NCI-H82 (cell line): ENCODE data around the gene ZBP1.

Source experiments
- DNase-seq: peaks from one replicate; lab custom pipeline; 2025; lab: John Stamatoyannopoulos, UW

The ZBP1 gene

DNA sequence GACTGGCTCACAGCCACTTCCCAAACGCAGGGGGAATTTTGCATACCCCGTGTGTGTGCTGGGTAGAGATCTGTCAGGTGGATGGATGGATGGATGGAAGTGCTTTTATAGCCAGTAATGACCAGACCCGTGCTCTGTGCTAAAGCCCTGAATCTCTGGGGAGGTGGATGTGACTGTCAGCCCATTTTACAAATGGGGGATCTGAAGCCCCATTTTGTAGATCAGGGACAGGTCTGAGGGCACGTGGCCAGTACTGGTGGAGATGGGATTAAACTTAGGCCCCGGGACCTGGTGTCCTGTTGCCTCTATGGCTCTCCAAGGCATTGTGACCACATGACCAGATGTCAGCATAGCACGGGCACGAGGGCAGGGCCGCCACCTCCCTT lies 38.2 kb upstream of the ZBP1 start:
- DNase-seq, result no peak

DNA sequence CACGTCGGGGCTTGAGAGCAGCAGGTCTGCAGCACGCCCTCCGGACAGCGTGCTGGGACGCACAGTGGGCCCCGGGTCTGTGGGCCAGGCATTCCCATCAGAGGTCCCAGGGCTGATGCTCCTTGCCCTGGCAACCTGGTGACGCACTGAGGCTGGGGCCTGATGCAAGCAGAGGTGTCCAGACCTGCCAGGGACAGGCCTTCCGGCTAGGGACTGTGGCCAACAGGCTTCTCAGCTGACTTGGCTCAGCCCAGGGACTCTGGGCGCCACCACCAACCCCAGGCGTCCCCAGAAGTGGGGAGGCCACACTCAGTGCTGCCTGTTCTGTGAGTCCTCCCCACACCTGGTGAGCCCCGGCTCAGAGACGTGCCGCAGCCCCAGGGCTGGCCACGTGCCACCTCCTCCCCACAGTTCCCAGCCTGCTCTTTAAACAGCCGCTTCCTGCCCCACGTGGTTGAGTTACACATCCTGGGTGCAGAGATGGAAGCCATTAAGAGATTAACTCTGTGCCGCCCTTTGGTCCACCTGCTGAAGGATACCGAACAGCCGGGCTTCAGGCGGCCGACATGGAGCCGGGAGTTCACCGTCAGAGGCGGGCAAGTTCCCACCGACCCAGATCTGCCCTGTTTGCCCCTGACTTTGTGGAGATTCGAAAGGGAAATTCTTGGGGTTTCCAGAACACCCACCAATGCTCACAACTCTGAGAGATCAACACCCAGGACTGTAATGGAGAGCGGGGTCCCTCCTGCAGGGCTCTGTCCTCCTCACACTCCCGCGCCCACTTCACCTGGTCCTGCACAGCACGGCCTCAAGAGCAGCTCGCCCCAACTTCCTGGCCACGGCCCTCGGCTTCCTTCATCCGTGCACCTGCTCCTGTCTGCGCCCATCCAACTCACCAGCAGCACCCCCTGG lies 37.6 kb upstream of the ZBP1 start:
- peak; percentile 42 for DNase-seq

DNA sequence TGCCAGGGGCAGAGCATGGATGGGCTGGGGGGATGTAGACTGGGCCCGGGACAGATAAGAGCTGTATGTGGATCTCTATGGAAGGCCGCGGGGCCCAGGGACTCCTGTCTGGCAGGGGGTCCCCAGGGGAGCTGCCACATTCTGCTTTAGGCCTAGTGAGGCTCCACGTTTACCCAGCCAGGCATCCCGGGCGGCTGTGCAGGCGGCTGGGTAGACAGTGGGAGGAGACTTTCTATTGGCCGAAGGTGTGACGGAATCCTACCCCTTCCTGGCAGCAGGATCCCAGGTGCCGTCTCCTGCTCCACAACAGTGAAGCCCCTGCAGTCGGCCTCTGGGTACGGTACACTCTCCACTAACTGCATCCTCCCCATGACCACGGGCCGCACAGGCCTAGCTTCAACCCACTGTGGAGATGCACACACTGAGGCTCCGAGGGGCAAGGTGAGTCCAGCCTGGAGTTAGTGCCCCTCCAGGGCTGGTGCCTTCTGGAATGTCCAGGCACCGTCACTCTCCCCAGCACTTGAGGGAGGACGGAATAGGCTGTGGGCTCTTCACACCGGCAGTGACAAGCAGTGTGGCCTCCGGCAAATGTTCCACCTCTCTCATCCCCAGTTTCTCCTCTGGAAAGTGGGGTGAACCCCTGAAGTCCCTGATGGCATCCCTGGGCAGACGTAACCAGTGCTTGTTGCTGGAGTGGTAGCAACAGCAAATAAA lies 36.8 kb upstream of the ZBP1 start:
- DNase-seq, result no peak

DNA sequence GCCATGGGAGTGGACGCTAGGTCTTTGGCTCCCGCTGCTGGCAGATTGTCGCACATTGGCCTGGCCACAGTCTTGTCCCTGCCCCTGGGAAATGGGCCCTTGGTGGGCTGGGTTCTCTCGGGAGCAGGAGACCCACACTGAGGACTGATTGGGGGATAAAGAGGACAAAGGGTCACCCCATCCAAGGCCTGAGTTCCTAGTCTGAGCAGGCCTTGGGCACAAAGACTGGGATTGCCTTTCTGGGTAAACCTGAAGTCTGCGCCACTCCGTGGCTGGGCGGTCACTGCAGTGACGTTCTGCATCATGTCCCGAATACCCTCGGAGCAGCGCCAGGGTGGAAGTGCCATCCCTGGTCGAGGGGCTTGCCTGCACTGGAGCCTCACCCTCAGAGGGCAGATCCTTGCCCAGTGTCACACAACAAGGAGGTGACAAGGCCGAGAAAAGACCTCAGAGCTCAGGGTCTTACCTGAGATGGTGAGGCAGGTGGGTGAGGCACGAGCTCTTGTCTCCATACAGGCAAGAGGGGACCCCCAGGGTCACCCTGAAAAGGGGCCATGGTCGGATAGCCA lies 36.1 kb upstream of the ZBP1 start:
- no peak for DNase-seq

DNA sequence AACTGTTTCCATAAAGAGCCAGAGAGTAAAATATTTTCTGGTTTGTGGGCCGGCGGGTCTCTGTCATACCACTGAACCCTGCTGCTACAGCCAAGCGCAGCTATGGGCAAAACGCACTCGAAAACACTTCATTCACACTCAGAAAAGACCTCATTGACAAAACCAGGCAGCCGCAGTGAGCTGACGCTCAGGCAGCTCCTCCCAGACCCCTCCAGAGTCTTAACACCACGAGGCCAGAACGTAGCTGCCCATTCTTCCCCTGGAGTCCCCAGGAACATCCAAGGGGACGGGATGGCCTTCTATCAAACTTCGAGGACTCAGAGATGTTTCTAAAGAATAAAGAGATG lies 35.6 kb upstream of the ZBP1 start:
- no peak for DNase-seq

DNA sequence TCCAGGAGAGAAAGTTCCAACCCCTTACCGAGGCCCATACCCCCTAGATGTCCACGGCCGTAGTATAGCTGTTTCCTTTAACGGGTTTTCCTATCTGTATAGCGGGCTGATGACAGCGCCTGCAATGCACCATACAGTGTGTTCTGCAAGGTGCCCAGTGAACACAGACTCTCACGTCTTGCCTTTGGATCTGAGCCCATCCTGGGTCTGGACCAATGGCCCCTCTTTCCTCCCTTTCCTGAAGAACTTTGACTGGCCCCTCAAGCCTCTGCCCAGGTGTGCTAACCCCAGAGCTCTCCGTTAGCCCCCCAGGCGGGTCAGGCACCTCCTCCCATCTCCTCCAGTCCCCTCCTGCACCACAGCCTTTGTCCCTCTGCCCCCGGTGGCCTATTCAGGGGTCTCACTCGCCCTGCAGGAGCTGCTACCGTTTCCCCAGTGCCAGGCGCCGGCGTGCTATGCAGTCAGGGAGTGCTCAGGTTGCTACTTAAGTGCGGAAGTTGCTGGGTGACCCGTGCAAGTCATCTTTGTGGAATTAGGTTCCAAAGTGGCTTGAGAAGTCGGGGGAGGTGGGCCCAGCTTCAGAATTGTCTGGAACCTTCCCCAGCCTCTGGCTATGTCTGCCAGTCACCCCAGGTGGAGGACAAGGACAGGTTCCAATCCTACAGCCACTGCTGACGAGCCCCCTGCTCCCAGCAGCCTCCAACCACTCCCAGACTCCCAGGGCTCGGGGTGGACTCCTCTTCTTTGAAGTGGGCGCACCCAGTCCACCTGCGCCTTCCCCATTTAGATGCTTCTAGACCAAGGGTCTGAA lies 35.0 kb upstream of the ZBP1 start:
- peak; percentile 39 for DNase-seq

DNA sequence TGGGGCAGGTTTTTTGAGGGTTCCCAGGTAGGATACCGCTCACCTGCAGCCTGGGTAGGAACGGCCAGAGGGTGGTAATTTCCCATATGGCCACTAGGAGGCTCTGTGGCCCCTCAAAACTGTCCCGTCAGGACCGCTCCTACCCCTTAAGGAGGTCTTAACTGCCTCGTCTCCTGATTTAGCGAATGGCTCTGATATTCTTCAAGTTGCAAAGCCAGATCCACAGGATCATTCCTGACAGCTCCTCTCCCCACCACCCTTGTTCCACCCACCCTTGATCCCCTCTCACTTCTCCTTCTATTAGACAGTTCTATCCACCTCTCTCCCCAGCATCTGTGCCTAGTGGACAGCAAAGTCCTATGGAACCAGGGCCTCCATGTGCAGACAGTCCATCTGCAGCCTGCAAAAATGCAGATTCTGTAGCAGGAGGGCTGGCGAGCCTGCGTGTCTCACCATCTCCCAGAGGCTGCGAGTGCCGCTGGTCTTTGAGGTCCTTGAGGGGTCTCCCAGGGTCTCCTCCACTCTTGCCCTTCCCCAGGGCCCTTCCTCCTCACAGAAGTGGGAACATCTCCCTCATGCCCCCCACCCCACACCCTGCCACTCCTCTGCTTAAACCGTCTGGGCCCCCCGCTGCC lies 34.3 kb upstream of the ZBP1 start:
- DNase-seq, result peak; percentile 83

DNA sequence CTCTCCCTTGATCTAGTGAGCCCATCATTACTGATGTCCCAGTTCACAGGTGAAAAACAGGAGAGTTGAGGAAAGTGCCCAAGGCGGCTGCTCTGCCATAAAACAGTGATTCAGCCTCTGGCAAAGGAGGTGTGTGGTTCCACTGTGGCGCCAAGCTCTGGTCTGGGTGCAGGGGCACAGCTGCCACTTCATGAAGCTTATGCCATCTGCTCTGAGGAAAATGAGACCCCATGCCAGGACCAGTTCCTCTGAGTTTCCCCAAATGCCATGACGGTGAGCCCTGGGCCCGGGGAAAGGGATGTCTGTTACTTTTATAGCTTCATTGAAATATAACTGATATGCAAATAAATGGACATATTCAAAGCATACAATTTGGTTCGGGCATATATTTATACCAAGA lies 33.7 kb upstream of the ZBP1 start:
- DNase-seq, result no peak

DNA sequence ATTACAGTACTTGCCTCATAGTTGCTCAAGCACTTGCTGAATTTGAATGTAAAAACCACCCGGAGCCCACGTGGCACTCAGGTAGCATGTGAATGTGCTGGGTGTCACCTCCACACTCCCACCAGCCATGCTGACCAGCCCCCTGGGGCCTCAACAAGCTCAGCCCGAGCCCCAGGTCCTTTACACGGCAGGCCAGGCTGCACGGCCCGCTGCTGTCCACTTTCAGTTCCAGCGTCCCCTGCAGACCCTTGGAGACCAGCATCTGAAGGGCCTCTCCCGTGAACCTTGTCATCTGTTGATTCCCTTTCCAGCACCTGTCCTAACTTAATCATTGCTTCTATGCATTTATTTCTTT lies 33.3 kb upstream of the ZBP1 start:
- DNase-seq, result no peak

DNA sequence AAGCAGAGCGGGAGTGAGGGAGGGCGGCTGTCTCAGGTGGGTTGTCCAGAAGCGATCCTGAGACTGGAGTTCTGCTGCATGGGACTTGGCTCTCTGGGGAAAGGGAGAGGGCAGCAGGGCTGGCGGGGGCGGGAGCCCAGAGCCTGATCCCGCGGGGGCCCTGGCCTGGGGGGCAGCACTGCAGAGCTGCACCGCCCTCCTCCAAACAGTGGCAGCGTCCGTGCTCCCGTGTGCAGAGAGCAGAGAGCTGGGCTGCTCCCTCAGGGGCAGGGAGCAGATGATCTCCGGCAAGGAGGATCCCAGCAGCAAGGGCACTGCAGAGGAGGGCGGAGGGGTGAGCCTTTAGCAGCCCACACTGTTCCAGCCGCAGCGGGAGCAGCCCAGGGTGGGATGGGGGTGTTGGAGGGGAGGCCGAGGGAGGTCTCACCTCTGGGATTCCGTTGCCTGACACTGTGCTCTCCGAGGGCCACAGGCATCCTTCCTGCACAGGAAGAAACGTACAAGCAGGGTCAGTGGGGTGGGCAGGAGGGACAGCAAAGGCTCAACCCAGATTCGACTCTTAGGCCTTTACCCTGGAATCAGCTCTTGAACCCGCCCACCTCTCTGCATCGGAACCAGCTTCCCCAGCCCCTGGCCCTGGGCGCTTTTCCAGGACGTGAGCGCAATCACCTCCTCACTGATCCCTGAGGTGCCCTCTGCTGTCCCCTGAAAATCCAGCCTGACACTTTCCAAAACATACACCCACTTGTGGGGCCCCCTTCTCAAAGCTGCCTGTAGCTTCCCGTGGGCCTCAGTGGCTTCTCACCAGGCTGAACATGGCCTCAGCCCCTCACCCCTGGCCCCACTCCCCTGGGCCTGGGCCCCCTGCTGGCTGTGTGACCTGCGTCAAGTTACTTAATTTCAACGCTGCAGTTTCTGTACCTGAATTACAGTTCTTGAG lies 32.6 kb upstream of the ZBP1 start:
- no peak for DNase-seq

DNA sequence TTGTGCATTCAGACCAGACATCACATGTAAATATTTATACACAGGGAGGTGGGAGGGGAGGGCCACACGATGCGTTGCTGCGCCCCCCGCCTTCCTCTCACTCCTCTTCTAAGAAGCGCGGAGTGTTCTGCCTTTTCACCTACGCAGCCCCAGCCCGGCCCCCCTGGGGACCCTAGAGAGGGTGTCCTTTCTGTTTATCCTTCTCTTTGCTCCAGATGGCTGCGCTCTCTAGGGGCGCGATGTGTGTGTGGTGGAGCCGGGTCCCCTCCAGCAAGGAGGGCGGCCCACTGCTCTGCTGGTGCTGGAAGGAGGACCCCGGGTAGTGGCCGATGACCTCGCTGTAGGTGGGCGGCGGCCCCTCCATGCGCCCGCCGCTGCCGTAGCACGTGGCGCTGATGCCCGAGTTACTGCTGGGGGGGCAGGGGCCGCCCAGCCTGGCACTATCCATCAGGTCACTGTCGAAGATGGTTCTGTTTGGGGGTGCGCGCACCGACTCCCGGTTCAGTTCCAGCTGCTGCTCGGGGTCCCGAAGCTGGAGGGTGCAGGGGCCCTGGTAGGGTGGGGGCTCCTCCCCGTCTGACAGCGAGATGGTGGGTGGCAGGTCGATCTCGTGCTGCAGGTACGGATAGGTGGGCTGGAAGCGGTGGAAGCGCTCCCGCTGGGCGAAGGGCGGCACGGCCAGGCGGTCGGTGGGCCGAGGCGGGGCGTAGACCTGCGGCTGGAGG lies 31.8 kb upstream of the ZBP1 start:
- no peak for DNase-seq

DNA sequence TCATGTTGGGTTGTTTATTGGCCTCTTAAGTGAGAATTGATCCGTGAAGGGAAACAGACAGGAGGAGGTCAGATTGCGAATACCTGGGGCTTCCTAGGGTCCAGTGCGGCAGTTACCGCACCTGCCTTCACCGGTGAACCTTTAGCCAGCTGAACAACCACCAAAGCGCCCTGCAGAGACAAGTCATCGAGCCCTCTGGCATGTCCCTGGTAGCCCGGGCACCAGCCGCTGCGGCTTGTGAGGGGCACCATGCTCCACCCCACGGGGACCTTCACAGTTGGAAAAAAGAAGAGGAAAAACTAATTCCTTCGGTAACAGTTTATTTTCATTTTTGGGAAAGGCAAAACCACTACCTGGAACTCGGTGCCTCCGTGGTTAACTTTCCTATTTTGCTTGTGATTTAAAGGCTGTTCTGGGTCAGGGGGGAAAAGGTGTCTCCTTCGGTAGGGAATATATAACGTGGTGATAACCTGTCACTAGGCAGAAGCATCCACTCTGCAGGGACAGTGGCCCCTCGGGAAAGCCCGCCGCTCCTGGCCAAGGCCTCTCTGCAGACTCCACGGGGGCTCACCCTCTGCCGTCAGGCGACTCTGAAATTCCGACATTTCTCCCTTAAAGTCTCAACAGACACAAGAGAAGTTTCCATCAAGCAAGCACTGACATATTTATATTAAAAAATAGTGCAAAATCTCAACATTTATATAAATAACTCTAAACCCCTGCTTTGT lies 30.7 kb upstream of the ZBP1 start:
- DNase-seq, result no peak

DNA sequence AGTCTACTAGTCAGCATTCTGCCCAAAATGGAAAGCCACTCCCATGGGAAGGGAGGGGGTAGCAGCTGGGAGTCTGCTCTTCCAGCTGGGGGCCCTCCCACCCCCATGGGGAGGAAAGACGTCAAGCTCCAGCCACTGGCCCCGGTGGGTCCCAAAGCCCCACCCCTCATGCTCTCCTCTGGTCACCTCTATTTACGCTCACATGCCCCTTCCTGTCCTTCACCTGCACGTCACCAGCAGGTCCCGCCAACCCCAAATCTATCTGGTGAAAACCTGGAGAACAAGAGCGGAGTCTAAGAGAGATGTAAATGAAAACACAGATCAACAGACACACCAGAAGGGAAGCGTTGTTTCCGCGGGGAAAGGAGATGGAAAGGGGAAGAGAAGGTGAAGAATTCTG lies 30.0 kb upstream of the ZBP1 start:
- DNase-seq, result no peak

DNA sequence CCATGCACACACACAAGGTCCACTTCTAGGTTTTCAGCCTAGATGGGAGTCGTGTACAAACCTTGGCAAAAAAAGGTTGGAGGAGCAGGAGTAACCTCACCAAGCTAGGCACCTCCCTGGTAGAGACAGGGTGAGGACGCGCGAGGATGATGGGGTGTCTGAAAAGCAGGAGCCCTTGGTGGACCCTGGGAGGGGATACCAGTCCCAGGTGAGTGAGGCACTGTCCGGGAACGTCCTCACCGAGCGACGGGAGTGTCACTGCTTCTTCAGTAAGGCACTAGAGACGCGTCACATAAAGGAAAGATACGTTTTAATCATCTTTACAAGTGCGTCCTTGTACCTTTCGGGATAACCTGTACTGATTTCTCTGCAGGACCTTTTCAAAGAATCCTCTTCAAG lies 29.4 kb upstream of the ZBP1 start:
- DNase-seq, result no peak

DNA sequence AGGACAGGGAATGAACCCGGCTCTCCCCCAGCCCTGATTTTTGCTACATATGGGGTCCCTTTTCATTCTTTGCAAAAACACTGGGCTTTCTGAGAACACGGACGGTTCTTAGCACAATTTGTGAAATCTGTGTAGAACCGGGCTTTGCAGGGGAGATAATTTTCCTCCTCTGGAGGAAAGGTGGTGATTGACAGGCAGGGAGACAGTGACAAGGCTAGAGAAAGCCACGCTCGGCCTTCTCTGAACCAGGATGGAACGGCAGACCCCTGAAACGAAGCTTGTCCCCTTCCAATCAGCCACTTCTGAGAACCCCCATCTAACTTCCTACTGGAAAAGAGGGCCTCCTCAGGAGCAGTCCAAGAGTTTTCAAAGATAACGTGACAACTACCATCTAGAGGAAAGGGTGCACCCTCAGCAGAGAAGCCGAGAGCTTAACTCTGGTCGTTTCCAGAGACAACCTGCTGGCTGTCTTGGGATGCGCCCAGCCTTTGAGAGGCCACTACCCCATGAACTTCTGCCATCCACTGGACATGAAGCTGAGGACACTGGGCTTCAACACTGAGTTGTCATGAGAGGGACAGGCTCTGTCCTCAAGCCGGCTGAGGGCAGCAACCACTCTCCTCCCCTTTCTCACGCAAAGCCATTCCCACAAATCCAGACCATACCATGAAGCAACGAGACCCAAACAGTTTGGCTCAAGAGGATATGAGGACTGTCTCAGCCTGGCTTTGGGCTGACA lies 28.8 kb upstream of the ZBP1 start:
- DNase-seq, result no peak

DNA sequence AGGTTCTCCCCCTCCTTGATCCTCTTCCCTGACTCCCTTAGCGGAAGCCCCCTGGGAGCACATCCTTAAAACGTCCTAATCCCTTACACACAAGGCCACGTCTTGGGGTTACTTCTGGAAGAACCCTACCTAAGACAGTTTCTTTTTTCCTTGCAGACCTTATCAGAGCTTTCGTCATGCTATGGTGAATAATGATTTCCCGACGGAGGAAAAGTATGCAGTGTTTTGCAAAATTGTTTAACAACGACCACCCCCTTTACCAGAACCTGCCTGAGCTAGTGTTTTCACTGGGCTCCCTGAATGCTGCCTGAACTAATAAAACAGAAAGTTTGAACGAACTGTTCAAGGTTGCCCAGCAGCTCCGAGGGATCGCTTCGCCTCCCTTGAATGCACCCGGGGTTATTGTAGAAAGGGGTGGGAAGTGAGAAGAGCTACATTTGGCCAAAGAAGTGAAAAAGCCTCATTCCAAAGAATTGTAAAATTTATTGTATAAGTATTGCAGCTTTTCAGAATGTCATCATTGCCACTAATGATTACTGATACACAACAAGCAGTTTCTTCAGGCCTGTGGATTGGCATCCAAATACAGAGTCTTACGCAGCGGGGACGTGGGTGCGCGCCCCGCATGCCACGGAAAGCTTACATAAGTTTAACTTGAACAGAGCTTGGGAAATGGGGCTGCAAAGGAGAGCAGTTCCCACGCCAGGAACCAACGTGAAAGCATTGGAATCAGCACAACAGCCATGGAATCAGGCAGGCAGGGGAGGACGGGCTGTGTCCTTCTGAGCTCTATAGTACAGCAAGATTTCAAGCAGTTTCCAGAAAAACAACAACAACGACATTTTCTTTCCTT lies 27.9 kb upstream of the ZBP1 start:
- peak; percentile 38 for DNase-seq

DNA sequence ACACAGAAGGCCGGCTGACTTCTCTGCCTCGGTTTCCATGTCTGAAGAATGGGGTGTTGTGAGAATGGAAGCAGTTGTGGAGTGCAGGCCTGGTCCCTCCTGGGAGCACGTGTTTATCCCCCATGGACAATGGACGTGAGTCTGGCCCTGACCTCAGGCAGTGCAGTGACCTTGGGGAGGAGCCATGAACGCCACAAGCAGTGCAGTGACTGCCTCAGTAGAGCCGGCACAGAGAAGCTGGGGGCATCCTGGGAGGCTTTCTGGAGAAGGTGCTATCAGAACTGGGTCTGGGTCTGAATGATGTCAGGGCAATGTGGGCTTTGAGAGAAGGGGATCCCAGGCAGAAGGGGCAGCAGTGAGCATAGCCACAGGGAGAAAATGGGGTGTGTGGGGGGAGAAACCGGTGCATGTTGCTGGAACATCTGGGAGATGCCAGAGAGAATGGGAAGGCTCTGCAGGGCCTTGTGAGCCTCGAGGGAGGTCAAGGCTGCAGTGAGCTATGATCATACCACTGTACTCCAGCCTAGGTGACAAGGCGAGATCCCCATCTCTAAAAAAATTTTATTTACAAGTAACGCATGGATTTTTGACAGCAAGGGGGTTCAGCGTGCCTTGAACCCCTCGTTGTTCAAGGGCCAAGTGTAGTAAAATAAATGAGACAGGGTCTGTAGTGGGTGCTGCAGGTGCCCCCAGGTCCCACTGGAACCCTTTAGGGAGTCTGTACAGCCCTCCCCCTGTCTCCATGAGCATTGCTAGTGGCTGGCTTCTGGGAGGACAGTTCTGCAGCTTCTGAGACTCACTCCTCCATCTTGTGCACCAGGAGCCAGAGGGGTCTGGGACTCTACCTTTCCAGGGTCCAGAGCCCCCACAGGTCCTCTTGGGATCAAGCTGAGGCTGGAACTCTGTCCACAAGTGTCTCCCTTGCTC lies 27.0 kb upstream of the ZBP1 start:
- DNase-seq, result no peak
